D341Med (cell line): ENCODE data around the gene CCDC148.
"Not testable (repeated sequence)": the region's sequence is repeated elsewhere in the genome, so short reads cannot be mapped to it uniquely, and the experiment has no call there.

Source experiments
- DNase-seq: peaks from one replicate; pipeline ENCODE4 v3.0.0; 2012; ENCODE audit warnings: low spot score

CCDC148 gene

DNA sequence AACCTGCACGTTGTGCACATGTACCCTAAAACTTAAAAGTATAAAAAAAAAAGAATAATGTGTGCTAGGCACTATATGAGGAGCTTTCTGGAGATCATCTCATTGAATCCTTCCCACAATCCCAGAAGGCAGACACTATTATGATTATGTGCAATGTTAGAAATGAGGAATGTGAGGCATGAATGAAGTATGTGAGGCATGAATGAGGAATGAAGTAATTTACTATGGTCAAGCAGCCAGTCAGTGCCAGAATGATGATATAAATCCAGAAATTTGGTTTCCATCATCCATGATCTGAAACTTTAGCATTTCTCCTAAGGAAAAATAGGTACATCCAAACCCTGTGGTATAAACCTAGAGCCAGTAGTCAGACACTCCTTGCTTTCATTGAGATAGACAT lies 42.0 kb downstream of the CCDC148 start:
- no peak for DNase-seq

DNA sequence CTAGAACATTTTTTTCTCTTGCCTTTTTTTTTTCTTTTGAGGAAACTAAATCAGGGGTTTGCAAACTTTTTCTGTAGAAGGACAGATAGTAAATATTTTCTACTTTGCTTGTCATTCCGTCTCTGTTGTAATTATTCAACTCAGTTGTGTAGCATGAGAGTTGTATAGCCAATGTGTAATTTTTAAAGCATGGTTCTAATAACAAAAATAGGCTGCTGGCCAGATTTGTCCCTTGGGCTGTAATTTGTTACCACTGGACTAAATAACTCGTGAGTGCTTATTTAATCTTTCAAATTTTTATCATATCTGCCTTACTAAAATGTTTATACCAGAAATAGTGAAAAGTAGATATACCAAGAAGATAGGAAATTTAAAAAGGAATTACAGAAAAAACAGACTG lies 43.0 kb downstream of the CCDC148 start:
- DNase-seq, result no peak

DNA sequence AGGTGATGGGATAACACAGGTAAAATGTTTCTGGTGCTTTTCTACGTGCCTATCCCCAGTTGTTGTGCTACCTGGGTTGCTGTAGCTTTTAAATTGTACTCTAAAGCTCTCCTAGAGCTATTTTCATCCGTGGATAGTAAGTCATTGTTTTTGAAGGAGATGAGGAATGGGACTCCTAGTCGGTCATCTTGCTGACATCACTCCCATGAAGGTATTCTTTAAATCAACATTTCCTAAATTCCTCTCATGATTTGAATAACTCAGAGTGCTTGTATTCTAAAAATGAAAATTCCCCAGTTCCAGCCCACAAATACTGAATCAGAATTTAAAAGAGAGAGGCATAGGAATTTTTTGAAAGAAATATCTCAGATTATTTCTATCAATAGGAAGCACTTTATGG lies 44.3 kb downstream of the CCDC148 start:
- no peak for DNase-seq

DNA sequence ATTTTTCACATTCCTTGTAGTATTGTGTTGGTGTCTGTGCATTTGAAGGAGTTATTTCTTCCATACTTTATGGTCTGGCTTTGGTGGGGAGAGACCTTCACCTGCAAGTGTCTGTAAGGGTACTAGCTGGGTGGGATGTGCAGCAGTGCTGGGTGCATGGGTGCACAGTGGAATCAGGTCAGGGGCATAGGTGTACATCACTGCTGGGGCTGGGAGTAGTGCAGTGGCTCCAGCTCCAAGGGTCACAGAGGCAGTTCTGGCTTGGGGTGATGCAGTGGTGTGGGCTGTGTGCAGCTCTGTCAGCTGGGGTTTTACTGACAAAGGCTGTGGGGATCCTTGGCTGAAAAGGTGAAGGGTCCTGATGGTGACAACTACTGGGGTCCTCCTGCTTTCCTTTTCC lies 44.8 kb downstream of the CCDC148 start:
- DNase-seq, result no peak

DNA sequence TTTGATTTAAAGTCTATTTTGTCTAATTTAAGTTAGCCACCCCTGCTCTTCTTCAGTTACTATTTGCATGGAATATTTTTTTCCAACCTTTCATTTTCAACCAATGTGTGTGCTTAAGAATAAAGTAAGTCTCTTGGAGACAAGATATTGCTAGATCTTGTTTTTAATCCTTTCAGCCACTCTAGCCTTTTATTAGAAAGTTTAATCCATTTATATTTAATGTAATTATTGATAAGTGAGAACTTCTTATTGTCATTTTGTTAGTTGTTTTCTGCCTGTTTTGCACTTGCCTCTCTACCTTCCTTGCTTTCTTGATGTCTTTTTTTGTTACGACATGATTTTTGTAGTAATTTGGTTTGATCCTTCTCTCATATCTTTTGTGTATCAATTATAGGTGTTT lies 46.4 kb downstream of the CCDC148 start:
- no peak for DNase-seq

DNA sequence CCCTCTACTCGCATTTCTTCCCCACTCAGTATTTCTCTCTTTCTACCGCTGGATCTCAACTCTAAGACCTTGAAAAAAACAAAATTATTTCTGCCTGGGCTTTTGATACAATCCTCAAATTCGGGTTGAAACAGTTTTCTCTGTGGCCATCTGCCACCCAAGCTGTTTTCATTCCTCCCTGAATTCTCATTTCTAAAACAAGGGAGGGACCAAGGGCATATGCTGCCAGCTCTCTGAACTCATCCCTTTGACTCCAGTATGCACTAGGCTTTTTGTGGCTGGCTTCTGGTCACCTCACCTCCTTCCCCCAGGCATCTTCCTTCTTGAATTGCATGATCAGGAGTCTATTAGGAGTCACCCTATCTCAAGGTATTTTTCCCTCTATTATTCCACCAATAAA lies 49.5 kb downstream of the CCDC148 start:
- no peak for DNase-seq

DNA sequence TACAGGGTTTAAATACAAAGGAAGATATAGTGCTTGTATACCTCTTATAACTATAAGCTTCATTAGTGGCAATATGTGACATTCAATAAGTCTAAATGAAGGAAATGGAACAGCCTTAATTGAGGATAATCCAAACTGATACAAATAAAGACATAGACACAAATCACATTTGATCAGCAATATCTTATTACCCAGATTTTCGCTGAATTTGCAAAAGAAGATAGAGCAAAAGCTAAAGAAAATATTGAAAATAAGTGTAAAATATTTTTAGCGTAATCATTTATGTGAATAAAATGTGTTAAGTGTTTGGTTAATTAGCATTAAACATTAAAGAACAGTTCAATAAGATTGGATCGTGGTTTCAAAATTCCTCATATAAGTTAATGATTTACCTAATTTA lies 51.2 kb downstream of the CCDC148 start:
- DNase-seq, result no peak

DNA sequence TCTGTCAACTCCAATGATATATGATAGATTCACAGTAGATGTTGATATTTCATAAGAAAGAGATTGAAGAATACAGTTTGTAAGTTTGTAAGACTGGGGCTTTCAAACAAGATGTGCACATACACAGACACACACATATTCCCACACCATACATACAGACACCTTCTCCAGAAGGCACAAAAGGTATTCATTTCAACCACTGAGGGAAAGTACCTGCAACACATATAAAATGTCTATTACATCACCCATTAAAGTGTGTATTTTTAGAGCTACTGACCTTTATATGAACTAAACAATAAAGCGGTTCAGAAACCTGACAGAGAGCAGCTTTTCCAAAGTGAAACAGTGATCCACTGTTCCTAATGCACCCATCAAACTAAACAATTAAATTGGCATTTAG lies 53.3 kb downstream of the CCDC148 start:
- no peak for DNase-seq

DNA sequence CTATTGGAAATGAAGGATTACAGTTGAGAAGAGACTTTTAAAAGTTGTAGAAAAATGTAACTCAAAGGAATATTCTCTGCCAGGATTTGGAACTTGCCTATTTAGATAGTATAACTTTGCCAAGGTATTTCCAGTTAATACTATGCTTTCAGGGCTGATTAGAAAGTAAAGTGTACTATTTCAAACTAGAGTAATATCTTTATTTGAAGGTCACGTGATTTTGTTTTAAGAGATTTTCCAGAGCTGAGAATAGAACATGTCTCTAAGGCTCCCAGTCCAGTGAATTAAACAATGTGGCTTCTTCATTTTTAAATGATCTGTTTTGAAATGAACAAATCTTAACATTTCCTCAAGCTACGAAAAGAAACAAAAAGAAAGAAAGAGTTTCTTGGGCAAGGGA lies 53.9 kb downstream of the CCDC148 start:
- no peak for DNase-seq

DNA sequence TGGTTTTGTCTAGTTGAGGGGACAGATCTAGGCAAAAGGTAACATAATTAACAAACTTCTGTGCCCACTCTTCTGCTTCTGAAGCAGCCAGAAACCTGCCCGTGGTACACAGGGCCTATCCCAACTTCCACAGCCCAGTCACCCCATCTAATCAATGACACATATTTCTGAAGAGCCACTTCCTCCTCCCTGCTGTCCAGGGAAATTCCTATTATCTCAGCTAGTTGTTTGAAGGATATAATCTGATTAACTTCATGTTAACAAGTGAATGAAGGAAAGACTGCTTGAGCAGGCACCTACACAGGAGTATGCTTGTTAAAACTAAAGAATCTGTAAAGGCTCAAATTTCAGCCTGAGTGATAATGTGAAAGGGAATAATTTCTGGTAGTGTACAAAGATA lies 61.4 kb downstream of the CCDC148 start:
- no peak for DNase-seq

DNA sequence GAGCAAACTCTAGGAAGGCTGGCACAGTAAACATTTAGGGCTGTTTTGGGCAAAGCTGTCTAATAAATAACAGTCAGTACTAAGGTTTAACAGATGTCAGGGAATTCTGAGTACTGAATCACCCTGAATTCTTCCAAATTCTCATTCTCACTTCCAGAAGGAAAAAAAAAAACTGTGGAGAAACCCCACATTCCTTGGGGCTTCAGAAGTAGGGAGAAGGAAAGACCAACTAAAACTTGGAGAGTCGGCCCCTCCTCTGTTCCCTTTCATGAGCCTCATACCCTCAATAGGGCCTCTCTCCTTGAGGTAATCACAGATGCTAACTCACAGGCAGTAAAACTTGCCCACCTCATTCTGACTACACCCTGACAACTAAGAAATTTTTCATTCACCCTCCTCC lies 62.1 kb downstream of the CCDC148 start:
- no peak for DNase-seq

DNA sequence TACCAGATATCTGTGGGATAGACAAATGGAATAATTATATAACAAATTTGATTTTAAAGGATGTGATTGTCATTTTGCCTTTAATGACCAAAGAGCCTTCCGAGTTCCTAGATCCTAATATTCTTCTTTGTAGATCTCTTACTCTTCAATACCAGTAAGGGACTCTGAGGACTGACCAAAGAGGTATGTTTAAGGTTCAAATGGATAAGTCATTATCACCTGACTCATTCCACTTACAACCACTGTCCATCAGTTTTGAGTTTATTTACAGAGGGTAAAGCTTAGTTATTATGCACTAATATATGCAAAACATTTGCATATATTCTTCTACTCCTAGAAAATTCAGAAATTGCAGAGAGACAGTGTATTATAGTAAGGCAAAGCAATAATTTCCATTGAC lies 62.7 kb downstream of the CCDC148 start:
- no peak for DNase-seq

DNA sequence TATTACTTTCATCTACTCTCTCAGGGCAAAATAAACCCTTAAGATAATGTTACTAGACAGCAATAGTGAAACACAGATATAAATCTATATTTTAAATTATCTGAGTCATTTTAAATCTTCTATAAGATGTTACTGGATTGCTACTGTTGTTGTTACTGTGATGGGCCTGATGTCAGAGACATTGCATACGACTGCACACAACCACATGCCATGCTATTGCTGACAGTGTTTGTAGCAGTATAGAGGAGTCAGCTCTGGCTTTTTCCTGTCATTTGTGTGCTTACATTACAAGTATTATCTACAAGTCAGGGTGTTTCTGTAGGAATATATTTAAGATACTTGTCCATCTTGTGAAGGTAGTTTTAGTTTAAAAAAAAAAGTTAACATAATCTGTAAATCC lies 63.9 kb downstream of the CCDC148 start:
- no peak for DNase-seq

DNA sequence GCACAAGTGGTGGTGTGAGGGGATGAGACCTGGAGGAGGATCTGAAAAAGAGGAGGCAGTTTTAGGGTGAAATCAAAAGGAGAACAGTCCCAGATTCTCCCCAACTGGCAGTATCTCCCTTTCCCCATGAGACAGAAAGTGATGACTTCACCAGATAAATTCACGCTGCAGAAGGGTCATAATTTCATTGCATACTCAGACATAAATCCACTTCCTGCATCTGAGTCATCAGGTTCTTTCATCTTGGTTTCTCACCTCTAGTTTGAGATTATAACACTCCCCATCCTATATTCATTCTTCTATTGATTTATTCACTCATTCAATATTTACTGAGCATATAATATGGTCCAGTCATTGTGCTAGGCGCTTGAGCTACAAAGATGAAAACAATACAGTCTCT lies 64.7 kb downstream of the CCDC148 start:
- DNase-seq, result no peak

DNA sequence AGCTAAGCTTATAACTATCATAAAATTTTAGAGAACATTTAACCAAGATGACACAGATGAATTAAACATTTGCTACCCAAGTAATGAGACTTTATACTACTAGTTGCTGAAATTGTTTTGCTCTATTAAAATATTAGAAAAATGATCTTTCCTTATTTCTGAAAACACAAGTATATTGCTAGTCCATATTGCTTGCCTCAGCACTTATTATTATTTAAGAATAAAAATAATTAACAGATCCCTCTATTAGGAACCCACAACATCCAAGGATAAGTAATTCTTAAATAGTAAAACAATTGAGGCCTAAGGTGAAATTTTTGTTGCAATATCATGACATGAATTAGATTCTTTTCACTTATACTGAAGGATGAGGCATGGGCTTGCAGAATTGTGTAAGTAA lies 65.2 kb downstream of the CCDC148 start:
- DNase-seq, result no peak

DNA sequence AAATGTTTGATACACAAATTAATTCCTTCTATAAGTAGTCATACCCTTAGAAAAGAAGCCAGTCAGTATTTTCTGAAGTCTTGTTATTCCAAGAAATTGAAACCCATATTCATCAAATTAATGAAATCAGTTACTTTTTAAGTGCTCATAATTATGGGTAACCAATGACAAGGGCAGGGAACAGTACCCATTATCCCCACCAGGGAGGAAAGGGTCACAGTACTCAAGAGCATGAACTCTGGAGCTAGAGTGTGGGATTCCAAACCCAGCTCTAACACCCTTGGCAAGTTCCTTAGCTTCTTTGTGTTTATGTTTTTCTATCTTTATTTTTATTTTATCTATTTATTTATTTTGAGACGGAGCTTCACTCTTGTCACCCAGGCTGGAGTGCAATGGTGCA lies 68.4 kb downstream of the CCDC148 start:
- DNase-seq, result no peak

DNA sequence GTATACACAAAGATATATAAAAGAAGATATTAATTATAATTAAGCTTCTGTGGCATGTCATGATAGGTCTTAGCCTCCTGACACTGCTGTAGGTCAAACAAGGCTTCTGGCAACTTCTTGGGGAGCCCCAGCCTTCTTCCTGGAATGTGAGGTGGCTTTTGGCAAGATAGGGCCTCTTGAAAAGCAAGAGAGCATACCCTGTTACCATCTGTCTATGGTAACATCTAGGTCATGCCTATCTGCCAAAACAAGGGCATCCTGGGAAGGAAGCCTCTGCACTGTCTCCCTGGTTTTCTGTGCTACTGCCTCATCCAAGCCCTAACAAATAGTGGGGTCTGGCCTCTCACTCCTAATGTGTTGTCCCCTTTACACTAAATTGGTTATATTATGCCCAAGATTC lies 70.9 kb downstream of the CCDC148 start:
- no peak for DNase-seq

DNA sequence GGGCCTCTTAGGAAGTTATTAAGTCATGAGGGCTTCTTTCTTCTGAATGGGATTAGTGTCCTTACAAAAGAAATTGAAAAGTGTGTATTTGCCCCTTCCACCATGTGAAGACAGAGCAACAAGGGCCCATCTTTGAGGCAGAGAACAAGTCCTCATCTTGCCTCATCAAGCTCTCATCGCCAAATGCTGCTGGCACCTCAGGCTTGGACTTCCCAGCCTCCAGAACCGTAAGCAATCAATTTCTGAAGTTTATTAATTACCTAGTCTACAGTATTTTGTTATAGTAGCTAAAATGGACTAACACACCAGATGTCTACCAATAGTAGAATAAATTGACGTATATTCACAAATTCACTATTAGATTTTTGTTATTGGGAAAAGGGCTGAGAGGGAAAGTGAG lies 74.6 kb downstream of the CCDC148 start:
- no peak for DNase-seq

DNA sequence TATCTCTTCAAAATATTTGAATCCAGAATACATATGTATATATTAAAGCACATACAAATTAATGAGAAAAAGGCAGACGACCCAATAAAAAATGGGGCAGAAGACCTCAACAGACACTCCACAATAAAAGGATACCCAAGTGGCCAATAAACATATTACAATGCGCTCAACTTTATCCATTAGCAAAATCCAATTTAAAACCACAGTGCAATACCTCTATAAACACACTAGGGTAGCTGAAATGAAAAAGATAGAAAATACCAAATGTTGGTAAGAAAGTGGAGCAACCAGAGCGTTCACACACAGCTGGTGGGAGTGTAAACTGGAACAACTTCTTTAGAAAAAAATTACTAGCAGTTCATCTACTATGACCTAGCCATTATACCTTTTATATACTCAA lies 75.3 kb downstream of the CCDC148 start:
- no peak for DNase-seq

DNA sequence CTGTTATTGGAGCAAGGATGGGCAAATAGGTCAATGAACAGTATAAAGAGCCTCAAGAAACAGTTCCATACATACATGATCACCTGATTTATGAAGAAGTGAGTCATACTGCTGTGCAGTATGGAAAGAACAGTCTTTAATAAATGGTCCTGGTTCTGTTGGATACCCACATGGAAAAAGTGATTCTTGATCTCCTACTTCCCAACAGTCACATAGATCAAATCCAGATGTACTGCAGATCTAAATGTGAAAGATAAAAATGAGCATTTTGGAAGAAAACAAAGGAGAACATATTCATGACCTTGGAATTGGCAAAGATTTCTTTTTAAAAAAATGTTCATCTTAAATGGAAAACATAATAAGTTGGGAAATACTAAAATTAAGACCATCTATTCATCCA lies 75.8 kb downstream of the CCDC148 start:
- no peak for DNase-seq

DNA sequence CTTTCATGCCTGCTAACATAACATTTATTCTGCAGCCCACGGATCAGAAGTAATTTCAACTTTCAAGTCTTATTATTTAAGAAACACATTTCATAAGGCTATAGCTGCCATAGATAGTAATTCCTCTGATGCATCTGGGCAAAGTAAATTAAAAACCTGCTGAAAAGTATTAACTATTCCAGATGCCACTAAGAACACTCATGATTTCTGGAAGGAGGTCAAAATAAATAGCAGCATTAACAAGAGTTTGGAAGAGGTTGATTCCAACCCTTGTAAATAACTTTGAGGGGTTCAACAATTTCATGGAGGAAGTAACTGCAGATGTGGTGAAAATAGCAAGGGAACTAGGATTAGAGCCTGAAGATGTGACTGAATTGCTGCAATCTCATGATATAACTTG lies 77.6 kb downstream of the CCDC148 start:
- no peak for DNase-seq

DNA sequence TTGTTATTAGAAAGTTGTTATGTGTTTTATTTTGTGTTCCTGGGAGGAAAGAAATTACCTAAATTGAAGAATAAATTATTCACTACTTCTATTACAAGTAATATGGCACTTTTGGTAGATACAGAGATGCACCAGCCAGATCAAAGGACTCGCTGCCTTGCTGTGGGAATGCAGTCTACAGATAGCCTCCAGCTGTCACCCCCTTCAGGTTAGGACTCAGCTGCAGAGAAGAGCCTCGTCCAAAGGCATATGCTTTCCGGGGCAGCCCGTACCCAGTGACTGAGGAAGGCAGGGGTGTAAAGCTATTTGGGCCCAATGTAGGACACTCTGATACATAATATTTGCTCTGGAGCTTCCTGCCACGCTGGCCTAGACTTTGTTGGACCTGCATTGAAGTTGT lies 90.2 kb downstream of the CCDC148 start:
- peak; percentile 12 for DNase-seq

DNA sequence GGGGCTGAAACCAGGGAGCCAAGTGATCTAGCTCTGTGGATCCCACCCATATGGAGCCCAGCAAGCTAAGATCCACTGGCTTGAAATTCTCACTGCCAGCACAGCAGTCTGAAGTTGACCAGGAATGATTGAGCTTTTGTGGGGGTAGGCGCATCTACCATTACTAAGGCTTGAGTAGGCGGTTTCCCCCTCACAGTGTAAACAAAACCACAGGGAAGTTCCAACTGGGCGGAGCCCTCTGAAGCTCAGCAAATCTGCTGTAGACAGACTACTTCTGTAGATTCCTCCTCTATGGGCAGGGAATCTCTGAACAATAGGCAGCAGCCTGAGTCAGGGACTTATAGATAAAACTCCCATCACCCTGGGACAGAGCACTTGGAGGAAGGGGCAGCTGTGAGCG lies 96.7 kb downstream of the CCDC148 start:
- no peak for DNase-seq

DNA sequence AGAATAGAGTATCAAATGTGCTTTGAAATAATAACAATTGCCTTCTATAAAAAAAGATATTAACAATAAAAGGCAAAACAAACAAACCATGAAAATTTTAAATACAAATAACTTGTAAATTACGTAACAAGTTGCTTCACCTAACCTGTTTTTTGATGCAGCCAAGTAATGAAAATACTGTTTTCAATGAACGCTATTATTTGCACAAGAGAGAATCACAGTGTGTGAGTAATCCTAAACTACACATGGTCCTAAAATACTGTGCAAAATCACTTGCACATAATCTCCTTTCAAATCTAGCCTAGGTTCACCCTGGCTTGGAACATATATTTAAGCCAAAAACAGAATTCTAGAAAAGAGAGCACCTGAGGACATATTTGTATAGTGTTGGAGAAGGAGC lies 98.9 kb downstream of the CCDC148 start:
- no peak for DNase-seq

DNA sequence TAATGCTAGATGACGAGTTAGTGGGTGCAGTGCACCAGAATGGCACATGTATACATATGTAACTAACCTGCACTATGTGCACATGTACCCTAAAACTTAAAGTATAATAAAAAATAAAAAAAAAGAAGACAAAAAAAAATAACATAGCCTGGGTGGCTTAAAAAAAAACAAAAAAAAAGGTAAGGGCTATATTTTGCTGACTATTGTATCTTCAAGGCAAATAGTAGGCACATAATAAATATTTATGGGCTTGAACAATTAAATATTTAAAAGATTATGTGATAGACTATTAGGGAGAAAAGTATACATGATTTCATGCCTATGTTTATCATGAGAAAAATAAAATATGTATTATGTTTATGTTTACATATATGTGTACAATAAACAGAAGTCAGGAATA lies 99.4 kb downstream of the CCDC148 start:
- DNase-seq, result no peak

DNA sequence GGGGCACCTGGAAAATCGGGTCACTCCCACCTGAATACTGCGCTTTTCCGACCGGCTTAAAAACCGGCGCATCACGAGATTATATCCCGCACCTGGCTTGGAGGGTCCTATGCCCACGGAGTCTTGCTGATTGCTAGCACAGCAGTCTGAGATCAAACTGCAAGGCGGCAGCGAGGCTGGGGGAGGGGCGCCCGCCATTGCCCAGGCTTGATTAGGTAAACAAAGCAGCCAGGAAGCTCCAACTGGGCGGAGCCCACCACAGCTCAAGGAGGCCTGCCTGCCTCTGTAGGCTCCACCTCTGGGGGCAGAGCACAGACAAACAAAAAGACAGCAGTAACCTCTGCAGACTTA lies 105.1 kb downstream of the CCDC148 start:
- DNase-seq, result not testable (repeated sequence)
